HepG2 (cell line): ENCODE measurements around the gene GRAMD4. TPM values are rescaled to one million over a fixed set of nuclear protein-coding genes. Genes with fewer than 3 reads are reported as not detected.

ENCODE experiments used
- BRD4 ChIP-seq: sonication (generic); formaldehyde crosslinking; IDR thresholded peaks from 2 replicates; pipeline ENCODE4 v1.4.0; 2020; ENCODE audit warnings: missing genetic modification reagents
- GTF2F1 ChIP-seq: fragments of 150-350 bp; IDR thresholded peaks from 2 replicates; pipeline ENCODE4 v1.6.1; 2014; ENCODE audit warnings: low read length
- HNF1B ChIP-seq: sonication (generic); formaldehyde crosslinking; IDR thresholded peaks from 2 replicates; pipeline ENCODE4 v1.5.1; 2020; ENCODE audit warnings: mild to moderate bottlenecking, moderate library complexity, missing genetic modification reagents
- NAIF1 ChIP-seq: sonication (generic); formaldehyde crosslinking; IDR thresholded peaks from 2 replicates; pipeline ENCODE4 v1.5.0; 2020; ENCODE audit warnings: mild to moderate bottlenecking, missing genetic modification reagents, borderline replicate concordance
- PLSCR1 ChIP-seq: sonication (generic); formaldehyde crosslinking; IDR thresholded peaks from 2 replicates; pipeline ENCODE4 v1.5.0; 2020; ENCODE audit warnings: missing genetic modification reagents, mild to moderate bottlenecking, borderline replicate concordance
- SNAI1 ChIP-seq: sonication (generic); formaldehyde crosslinking; IDR thresholded peaks from 2 replicates; pipeline ENCODE4 v1.5.0; 2020; ENCODE audit warnings: mild to moderate bottlenecking, missing genetic modification reagents, borderline replicate concordance
- ZFP36 ChIP-seq: fragments of 150-350 bp; IDR thresholded peaks from 2 replicates; pipeline ENCODE4 v1.6.1; 2018; ENCODE audit warnings: borderline replicate concordance, low read length, low read depth; ENCODE audit not compliant: partially characterized antibody
- ZNF234 ChIP-seq: sonication (generic); formaldehyde crosslinking; conservative IDR thresholded peaks from 2 replicates; pipeline ENCODE4 v1.5.1; 2020; ENCODE audit warnings: mild to moderate bottlenecking, missing genetic modification reagents
- ZNF251 ChIP-seq: sonication (generic); formaldehyde crosslinking; IDR thresholded peaks from 2 replicates; pipeline ENCODE4 v1.9.0; 2021; ENCODE audit warnings: mild to moderate bottlenecking, missing genetic modification reagents
- ZNF343 ChIP-seq: sonication (generic); formaldehyde crosslinking; IDR thresholded peaks from 2 replicates; pipeline ENCODE4 v1.4.0; 2020; ENCODE audit warnings: mild to moderate bottlenecking, missing genetic modification reagents
- ZNF674 ChIP-seq: sonication (generic); formaldehyde crosslinking; IDR thresholded peaks from 2 replicates; pipeline ENCODE4 v1.5.0; 2020; ENCODE audit warnings: low read depth, mild to moderate bottlenecking, missing genetic modification reagents
- ZNF772 ChIP-seq: sonication (generic); formaldehyde crosslinking; IDR thresholded peaks from 2 replicates; pipeline ENCODE4 v1.5.0; 2020; ENCODE audit warnings: mild to moderate bottlenecking, missing genetic modification reagents
- ZNF782 ChIP-seq: sonication (generic); formaldehyde crosslinking; IDR thresholded peaks from 2 replicates; pipeline ENCODE4 v1.4.0; 2020; ENCODE audit warnings: missing genetic modification reagents, mild to moderate bottlenecking, borderline replicate concordance
- ZXDC ChIP-seq: sonication (generic); formaldehyde crosslinking; IDR thresholded peaks from 2 replicates; pipeline ENCODE4 v1.5.0; 2020; ENCODE audit warnings: mild to moderate bottlenecking, missing genetic modification reagents
- polyA plus RNA-seq, 8 experiments: library from polyadenylated mRNA; depleted of rRNA in 3 of 8; stranded (reverse) in 7 of 8; unstranded in 1 of 8; fragments of >200 nt; fragmentation: Illumina TruSeq in 4 of 8; extraction: Trizol in 4 of 8; gene quantifications; 2 replicates each; pipeline versions ENCODE4 v1.2.1 to v1.2.3, GENCODE V29; 2011 to 2016; ENCODE audit warnings: low read depth in 4 of 8, missing spikeins in 1 of 8, mixed read lengths in 1 of 8; ENCODE audit not compliant: insufficient read depth in 1 of 8
- total RNA-seq, 5 experiments: library from RNA; depleted of rRNA; stranded (reverse); fragments of >200 nt; fragmentation: Illumina TruSeq; extraction: Trizol; gene quantifications; 2 replicates each; pipeline ENCODE4 v1.2.3, GENCODE V29; 2016; ENCODE audit warnings: low read depth in 1 of 5
- TF ChIP-seq, protein P1 (sequence below): sonication (generic); formaldehyde crosslinking; IDR thresholded peaks from 2 replicates; pipeline ENCODE4 v1.4.0; 2020; ENCODE audit warnings: missing genetic modification reagents
- TF ChIP-seq, protein P2 (sequence below): sonication (generic); formaldehyde crosslinking; IDR thresholded peaks from 2 replicates; pipeline ENCODE4 v1.9.0; 2021; ENCODE audit warnings: missing genetic modification reagents, mild to moderate bottlenecking, borderline replicate concordance
- TF ChIP-seq, protein P3 (sequence below): sonication (generic); formaldehyde crosslinking; IDR thresholded peaks from 2 replicates; pipeline ENCODE4 v1.5.1; 2020; ENCODE audit warnings: missing genetic modification reagents, mild to moderate bottlenecking, borderline replicate concordance

Gene GRAMD4
- total and polyA plus RNA-seq, 2 of the 13 experiments (the other 11 are each of a cell fraction or from before 2014, with no cell fraction given), result 15.2 to 15.7 TPM

- no peak for TF ChIP-seq ZXDC (CRISPR knock-in tag)
- TF ChIP-seq HNF1B (CRISPR knock-in tag), result peak; percentile 56; the same call in 1 of the 2 replicates
- no peak for TF ChIP-seq GTF2F1
- no peak for TF ChIP-seq ZFP36
- peak; percentile 99 for TF ChIP-seq ZNF782 (CRISPR knock-in tag)
- no peak for TF ChIP-seq NAIF1 (CRISPR knock-in tag)
- TF ChIP-seq ZNF251 (CRISPR knock-in tag), result no peak
- TF ChIP-seq ZNF234 (CRISPR knock-in tag), result no peak
- no peak for TF ChIP-seq BRD4
- no peak for TF ChIP-seq ZNF674
- TF ChIP-seq, protein P1, sequence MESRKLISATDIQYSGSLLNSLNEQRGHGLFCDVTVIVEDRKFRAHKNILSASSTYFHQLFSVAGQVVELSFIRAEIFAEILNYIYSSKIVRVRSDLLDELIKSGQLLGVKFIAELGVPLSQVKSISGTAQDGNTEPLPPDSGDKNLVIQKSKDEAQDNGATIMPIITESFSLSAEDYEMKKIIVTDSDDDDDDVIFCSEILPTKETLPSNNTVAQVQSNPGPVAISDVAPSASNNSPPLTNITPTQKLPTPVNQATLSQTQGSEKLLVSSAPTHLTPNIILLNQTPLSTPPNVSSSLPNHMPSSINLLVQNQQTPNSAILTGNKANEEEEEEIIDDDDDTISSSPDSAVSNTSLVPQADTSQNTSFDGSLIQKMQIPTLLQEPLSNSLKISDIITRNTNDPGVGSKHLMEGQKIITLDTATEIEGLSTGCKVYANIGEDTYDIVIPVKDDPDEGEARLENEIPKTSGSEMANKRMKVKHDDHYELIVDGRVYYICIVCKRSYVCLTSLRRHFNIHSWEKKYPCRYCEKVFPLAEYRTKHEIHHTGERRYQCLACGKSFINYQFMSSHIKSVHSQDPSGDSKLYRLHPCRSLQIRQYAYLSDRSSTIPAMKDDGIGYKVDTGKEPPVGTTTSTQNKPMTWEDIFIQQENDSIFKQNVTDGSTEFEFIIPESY (CRISPR knock-in tag), result no peak
- TF ChIP-seq ZNF772 (CRISPR knock-in tag), result no peak; the same call in 1 of the 2 replicates
- no peak for TF ChIP-seq SNAI1
- TF ChIP-seq PLSCR1 (CRISPR knock-in tag), result no peak
- TF ChIP-seq, protein P2, sequence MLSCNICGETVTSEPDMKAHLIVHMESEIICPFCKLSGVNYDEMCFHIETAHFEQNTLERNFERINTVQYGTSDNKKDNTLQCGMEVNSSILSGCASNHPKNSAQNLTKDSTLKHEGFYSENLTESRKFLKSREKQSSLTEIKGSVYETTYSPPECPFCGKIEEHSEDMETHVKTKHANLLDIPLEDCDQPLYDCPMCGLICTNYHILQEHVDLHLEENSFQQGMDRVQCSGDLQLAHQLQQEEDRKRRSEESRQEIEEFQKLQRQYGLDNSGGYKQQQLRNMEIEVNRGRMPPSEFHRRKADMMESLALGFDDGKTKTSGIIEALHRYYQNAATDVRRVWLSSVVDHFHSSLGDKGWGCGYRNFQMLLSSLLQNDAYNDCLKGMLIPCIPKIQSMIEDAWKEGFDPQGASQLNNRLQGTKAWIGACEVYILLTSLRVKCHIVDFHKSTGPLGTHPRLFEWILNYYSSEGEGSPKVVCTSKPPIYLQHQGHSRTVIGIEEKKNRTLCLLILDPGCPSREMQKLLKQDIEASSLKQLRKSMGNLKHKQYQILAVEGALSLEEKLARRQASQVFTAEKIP (CRISPR knock-in tag), result no peak
- TF ChIP-seq, protein P3, sequence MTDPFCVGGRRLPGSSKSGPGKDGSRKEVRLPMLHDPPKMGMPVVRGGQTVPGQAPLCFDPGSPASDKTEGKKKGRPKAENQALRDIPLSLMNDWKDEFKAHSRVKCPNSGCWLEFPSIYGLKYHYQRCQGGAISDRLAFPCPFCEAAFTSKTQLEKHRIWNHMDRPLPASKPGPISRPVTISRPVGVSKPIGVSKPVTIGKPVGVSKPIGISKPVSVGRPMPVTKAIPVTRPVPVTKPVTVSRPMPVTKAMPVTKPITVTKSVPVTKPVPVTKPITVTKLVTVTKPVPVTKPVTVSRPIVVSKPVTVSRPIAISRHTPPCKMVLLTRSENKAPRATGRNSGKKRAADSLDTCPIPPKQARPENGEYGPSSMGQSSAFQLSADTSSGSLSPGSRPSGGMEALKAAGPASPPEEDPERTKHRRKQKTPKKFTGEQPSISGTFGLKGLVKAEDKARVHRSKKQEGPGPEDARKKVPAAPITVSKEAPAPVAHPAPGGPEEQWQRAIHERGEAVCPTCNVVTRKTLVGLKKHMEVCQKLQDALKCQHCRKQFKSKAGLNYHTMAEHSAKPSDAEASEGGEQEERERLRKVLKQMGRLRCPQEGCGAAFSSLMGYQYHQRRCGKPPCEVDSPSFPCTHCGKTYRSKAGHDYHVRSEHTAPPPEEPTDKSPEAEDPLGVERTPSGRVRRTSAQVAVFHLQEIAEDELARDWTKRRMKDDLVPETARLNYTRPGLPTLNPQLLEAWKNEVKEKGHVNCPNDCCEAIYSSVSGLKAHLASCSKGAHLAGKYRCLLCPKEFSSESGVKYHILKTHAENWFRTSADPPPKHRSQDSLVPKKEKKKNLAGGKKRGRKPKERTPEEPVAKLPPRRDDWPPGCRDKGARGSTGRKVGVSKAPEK, result 0 out of 2 replicates have a peak, but pooled peaks have one; percentile 77
- 0 out of 2 replicates have a peak, but pooled peaks have one; percentile 46 for TF ChIP-seq ZNF343 (CRISPR knock-in tag)
Observed at GRCh38 chr22:46609175-46609690, 11.0 kb upstream of the GRAMD4 start (continued).
